COR-L47 (cell line): ENCODE measurements around the gene IL10RA.

ENCODE experiments used
- DNase-seq: peaks from one replicate; lab custom pipeline; 2025; lab: John Stamatoyannopoulos, UW

Gene IL10RA

GRCh38 chr11:118046964-118047700 lies 60.9 kb downstream of the IL10RA start:
- no peak for DNase-seq

- no peak for DNase-seq
These were observed 61.6 kb downstream of the IL10RA start for GRCh38 chr11:118047749-118048148.

GRCh38 chr11:118048472-118049370 lies 62.5 kb downstream of the IL10RA start:
- DNase-seq: no peak

- DNase-seq: no peak
These were observed 63.6 kb downstream of the IL10RA start for GRCh38 chr11:118049771-118050170.

GRCh38 chr11:118050208-118050891 lies 64.2 kb downstream of the IL10RA start:
- no peak for DNase-seq
